Vagina (tissue), 2 donors: ENCODE measurements around the gene NAP1L4. TPM values are rescaled to one million over a fixed set of nuclear protein-coding genes. Genes with fewer than 3 reads are reported as not detected.

Experiments
- DNase-seq, 2 donors: peaks; one replicate each; pipeline ENCODE4 v3.0.0-alpha.2; 2017; ENCODE audit errors: extremely low spot score in 2 of 2
- H3K27ac ChIP-seq: fragments of 200-600 bp; sonication (generic); one replicate; pipeline ENCODE4 v1.5.1; 2019
- H3K27me3 ChIP-seq: fragments of 200-600 bp; sonication (generic); one replicate; pipeline ENCODE4 v1.5.1; 2019
- H3K36me3 ChIP-seq, 2 donors: fragments of 200-600 bp; sonication (generic); one replicate each; pipeline ENCODE4 v1.5.1; 2017 to 2019
- H3K4me1 ChIP-seq: fragments of 200-600 bp; sonication (generic); one replicate; pipeline ENCODE4 v1.5.1; 2019
- H3K4me3 ChIP-seq, 2 donors: fragments of 200-600 bp; sonication (generic); 1 replicate in 1 of 2; 2 replicates in 1 of 2; pipeline ENCODE4 v1.5.1; 2016 to 2019
- H3K9me3 ChIP-seq: fragments of 200-600 bp; sonication (generic); one replicate; pipeline ENCODE4 v1.5.1; 2019
- POLR2A ChIP-seq, 2 donors: fragments of 450-650 bp; IDR thresholded peaks; one replicate each; pipeline ENCODE4 v1.6.1; 2017; ENCODE audit warnings: antibody characterized with exemption in 2 of 2, mild to moderate bottlenecking in 2 of 2, moderate library complexity in 2 of 2
- POLR2AphosphoS5 ChIP-seq, 2 donors: sonication (generic); formaldehyde crosslinking; IDR thresholded peaks; one replicate each; pipeline ENCODE4 v1.9.0; 2017; ENCODE audit warnings: antibody characterized with exemption in 2 of 2, mild to moderate bottlenecking in 2 of 2, low read depth in 1 of 2; ENCODE audit not compliant: insufficient read depth in 1 of 2
- intact Hi-C: fragments of 100-400 bp; cut with DNase I; formaldehyde crosslinking; loops from one replicate; pipeline ENCODE4 v1.15.1; 2023
- total RNA-seq: library from RNA; depleted of rRNA; stranded (reverse); fragments of >200 nt; gene quantifications from one replicate; pipeline ENCODE4 v1.2.3, GENCODE V29; 2016
- TF ChIP-seq, protein P1 (sequence below), 3 experiments: fragments of 450-650 bp in 2 of 3; fragments of 200-600 bp in 1 of 3; sonication (generic) in 1 of 3; IDR thresholded peaks; one replicate each; pipeline ENCODE4 v1.5.1; 2017 to 2019; ENCODE audit warnings: antibody characterized with exemption in 3 of 3, mild to moderate bottlenecking in 2 of 3, moderate library complexity in 2 of 3

NAP1L4 gene
- total RNA-seq, 1 donor from 2014 or later, result 108 TPM

GRCh38 chr11:2947744-2948143 lies 44.4 kb downstream of the NAP1L4 start:
- no peak for DNase-seq
- Histone ChIP-seq H3K27me3 (no peaks in the 10 kb centered on the region), H3K36me3 (peaks cover 0 to 47% of the 10 kb centered on the region in 2 donors), H3K4me1 (peaks cover 18% of the 10 kb centered on the region), H3K4me3 (no peak overlapping the region), H3K27ac (no peak overlapping the region), H3K9me3 (no peaks in the 10 kb centered on the region)
- intact Hi-C loops, result no loop called here
- no peak for TF ChIP-seq POLR2A (IDR thresholded peaks at IDR 0.05)
- TF ChIP-seq, protein P1, sequence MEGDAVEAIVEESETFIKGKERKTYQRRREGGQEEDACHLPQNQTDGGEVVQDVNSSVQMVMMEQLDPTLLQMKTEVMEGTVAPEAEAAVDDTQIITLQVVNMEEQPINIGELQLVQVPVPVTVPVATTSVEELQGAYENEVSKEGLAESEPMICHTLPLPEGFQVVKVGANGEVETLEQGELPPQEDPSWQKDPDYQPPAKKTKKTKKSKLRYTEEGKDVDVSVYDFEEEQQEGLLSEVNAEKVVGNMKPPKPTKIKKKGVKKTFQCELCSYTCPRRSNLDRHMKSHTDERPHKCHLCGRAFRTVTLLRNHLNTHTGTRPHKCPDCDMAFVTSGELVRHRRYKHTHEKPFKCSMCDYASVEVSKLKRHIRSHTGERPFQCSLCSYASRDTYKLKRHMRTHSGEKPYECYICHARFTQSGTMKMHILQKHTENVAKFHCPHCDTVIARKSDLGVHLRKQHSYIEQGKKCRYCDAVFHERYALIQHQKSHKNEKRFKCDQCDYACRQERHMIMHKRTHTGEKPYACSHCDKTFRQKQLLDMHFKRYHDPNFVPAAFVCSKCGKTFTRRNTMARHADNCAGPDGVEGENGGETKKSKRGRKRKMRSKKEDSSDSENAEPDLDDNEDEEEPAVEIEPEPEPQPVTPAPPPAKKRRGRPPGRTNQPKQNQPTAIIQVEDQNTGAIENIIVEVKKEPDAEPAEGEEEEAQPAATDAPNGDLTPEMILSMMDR (IDR thresholded peaks at IDR 0.05), result no peak
- TF ChIP-seq POLR2AphosphoS5 (IDR thresholded peaks at IDR 0.05; ENCODE audit: insufficient read depth in 1 of 2, low read depth in 1 of 2), result no peak

DNA sequence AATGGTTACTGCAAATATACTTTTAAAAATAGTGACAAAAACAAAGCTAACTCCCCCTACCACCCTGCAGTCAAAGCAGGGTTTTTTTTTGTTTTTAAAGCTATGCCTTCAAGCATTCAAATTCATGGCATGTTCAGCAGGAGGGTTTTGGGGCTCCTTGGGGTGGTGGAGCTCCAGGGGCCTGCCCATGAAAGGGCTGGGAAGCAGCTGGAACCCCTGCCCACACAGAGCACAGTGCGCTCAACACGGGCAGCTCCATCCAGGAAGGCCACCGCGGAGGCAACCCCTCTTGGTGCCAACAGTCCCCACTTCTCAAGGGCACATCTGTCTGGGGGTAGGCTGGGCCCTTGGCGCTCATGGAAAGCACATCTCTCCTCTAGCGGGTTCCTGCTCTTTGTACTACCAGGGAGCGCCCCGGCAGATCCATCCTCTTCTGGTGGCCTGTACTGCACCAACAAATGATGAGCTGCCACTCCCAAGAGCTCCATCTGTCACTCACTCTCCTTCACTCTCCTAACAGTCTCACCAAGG lies 46.3 kb downstream of the NAP1L4 start:
- Histone ChIP-seq H3K4me1 (peaks cover 18% of the 10 kb centered on the region), H3K27me3 (no peaks in the 10 kb centered on the region), H3K36me3 (peaks cover 0 to 28% of the 10 kb centered on the region in 2 donors), H3K27ac (peak overlapping the region; percentile 16), H3K9me3 (no peaks in the 10 kb centered on the region), H3K4me3 (no peak overlapping the region)
- TF ChIP-seq, protein P1 (IDR thresholded peaks at IDR 0.05), result no peak
- no peak for TF ChIP-seq POLR2A (IDR thresholded peaks at IDR 0.05)
- no peak for TF ChIP-seq POLR2AphosphoS5 (IDR thresholded peaks at IDR 0.05; ENCODE audit: insufficient read depth in 1 of 2, low read depth in 1 of 2)
- intact Hi-C loops, result no loop called here
- DNase-seq, result no peak

DNA sequence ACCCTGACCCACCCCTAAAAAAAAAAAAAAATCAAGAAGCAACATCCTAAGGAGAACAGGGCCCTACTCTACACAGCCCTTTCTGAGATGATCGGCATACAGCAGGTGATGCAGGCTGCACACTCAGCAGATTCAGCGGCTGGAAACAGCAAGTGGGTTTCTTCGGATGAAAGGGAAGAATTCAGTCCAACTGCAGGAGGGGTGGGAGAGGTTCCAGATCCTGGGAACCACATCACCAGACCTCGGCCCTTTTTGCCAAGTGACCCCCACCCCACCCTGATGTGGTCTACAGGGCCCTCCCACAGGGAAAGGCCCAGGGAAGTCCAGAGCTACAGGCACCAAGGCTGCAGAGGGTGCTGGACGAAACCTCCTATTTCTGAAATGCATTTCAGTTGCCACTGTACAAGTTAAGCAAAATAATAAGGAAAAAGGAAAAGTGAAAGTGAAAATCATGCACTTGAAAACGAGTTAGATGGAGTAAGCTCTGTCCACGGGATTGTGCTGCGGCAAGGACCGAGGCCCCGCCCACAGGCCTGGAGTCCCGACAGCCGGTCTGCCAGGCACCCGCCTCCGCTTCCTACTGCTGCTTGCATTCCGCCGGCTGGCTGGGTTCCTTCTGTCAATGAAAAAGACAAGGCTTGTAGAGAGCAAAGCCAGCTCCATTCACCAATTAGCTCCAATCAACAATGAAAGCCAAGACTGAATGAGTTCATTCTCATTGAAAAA lies 46.9 kb downstream of the NAP1L4 start:
- DNase-seq, result no peak
- intact Hi-C loops, result no loop called here
- TF ChIP-seq POLR2AphosphoS5 (IDR thresholded peaks at IDR 0.05; ENCODE audit: insufficient read depth in 1 of 2, low read depth in 1 of 2), result peak; percentile 59 to 75
- TF ChIP-seq, protein P1 (IDR thresholded peaks at IDR 0.05), result no peak
- Histone ChIP-seq H3K36me3 (peaks cover 0 to 22% of the 10 kb centered on the region in 2 donors), H3K27me3 (no peaks in the 10 kb centered on the region), H3K27ac (peak overlapping the region; percentile 63), H3K4me1 (peaks cover 22% of the 10 kb centered on the region), H3K4me3 (peak overlapping the region; percentile 17 to 19), H3K9me3 (no peaks in the 10 kb centered on the region)

- H3K27ac ChIP-seq, result peak overlapping the region; percentile 63
- H3K36me3 ChIP-seq, result peaks cover 0 to 15% of the 10 kb centered on the region in 2 donors
- H3K4me1 ChIP-seq, result peaks cover 24% of the 10 kb centered on the region
- intact Hi-C loops, result no loop called here
- no peak for TF ChIP-seq POLR2A (IDR thresholded peaks at IDR 0.05)
- TF ChIP-seq POLR2AphosphoS5 (IDR thresholded peaks at IDR 0.05; ENCODE audit: insufficient read depth in 1 of 2, low read depth in 1 of 2), result no peak
- TF ChIP-seq, protein P1 (IDR thresholded peaks at IDR 0.05), result no peak
- no peaks in the 10 kb centered on the region for H3K27me3 ChIP-seq
- H3K9me3 ChIP-seq, result no peaks in the 10 kb centered on the region
- no peak overlapping the region for H3K4me3 ChIP-seq
- DNase-seq, result no peak
These were observed 47.6 kb downstream of the NAP1L4 start for GRCh38 chr11:2944530-2944929.

GRCh38 chr11:2943711-2944118 lies 48.4 kb downstream of the NAP1L4 start:
- no peak overlapping the region for H3K4me3 ChIP-seq
- intact Hi-C loops, result no loop called here
- peaks cover 0 to 8% of the 10 kb centered on the region in 2 donors for H3K36me3 ChIP-seq
- no peak overlapping the region for H3K27ac ChIP-seq
- no peak for DNase-seq
- peak in 1 of 2 donors; percentile 15 for TF ChIP-seq POLR2AphosphoS5 (IDR thresholded peaks at IDR 0.05; ENCODE audit: insufficient read depth in 1 of 2, low read depth in 1 of 2)
- no peak for TF ChIP-seq POLR2A (IDR thresholded peaks at IDR 0.05)
- H3K9me3 ChIP-seq, result no peaks in the 10 kb centered on the region
- H3K27me3 ChIP-seq, result no peaks in the 10 kb centered on the region
- peaks cover 24% of the 10 kb centered on the region for H3K4me1 ChIP-seq
